DMS79 (cell line): ENCODE measurements around the gene ZBTB7C.
"Not testable (repeated sequence)": the region's sequence is repeated elsewhere in the genome, so short reads cannot be mapped to it uniquely, and the experiment has no call there.

Experiments used
- DNase-seq: peaks from one replicate; lab custom pipeline; 2025; lab: John Stamatoyannopoulos, UW

Gene ZBTB7C

DNA sequence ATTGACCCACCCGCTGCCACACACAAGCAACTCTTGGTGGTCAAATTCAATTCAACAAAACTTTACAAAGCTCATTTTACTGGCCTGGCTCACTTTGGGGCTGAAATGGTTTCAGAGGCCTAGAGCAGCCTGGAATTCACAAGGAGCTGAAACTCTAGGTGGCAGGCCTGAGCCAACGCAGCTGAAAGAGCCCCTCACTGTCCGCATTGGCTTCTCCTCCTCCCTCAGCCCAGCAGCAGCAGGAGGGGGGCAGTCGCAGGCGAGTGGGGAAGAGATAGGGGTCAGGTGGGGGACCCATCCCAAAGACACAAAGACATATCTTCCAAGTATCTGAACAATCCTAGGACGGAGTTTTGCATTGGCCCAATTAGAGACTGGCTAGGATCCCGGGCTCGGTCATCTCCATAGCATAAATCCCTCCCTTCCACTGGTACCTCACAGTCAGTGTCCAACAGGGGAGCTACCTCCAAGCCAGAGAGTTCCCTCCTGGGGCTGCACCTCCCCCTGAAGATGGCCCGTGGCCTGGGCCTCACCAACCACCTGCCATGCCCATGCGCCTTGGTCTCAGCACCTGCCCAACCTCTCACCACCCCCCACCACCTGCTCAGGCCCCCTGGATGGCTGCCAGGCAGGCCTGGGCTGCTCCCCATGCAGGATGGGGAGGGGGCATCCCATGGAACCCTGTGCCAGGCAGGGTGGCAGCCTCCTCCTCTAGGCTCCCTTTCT is 113.4 kb downstream of the ZBTB7C start:
- no peak for DNase-seq

DNA sequence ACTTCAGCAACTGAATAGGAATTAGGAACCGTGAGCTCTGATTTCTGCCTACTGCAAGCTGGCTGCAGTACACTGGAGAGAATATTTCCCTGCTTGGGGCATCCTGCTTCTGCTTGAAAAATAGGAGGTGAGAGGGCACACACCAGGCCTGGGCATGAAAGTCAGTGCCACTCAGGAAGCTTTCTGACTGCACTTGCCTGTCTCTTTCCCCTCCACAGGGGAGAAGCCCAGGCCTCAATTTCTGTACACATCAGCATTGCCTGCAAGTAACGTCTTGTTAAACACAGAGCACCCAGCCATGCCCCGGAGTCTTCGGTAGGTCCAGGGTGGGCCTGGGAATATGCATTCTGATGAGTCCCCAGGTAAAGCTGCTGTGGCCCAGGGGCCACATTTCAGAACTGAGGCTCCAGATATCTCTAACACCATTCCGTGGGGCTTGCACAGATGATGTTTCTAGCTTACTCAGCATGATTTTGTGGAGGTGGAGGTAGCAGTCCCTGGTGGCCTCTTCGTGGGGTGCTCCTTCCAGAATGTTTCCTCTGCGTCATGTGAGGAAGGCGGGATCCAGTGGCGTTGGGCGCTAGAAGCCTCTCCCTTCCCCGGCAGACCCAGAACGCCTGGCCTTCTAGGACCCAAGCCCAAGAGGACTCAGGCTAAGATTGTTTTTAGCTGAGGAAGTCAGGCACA is 114.1 kb downstream of the ZBTB7C start:
- DNase-seq = no peak

DNA sequence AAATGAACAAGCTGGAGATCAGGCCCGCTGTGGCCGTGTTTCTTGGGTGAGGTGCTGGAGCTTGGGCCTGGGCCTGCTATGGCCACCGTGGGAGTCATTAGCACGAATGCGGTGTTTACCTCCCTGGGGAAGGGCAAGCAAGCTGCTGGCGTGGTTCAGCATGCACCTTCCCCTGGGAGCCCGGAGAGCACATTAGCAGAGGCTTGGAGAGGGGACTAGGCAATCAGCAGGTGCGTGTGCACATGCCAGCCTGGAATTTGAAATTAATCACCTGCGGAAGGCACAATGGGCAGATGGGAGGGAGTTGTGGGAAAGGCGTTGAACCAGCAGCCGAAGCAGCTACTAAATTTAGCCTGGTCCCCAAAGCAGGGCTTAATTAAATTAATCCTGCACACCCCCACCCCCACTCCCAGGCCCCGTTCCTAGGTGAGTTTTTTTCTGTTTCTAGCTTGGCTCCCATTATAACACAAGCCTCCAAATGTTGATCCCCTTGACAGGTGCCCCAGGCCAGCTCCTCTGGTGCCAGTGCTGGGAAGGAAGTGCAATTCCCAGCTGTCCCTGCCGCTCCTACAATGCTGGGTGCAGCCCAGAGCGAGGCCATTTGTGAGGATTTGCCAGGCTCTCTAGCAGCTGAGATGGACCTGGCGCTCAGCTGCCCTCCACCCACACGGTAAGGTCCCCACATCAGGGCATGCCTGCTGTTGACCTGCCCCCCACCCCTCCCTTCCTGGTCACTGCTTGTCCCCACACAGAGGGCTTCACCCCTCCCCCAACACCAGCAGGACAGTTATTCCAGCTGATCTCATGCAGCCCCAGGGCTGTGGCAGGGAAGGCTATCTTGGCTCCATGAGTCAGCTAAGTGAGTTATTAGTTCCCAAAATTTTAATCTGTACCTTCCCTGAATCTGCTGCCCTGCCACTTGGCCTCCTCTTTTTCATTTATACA is 115.0 kb downstream of the ZBTB7C start:
- DNase-seq = peak; percentile 90

DNA sequence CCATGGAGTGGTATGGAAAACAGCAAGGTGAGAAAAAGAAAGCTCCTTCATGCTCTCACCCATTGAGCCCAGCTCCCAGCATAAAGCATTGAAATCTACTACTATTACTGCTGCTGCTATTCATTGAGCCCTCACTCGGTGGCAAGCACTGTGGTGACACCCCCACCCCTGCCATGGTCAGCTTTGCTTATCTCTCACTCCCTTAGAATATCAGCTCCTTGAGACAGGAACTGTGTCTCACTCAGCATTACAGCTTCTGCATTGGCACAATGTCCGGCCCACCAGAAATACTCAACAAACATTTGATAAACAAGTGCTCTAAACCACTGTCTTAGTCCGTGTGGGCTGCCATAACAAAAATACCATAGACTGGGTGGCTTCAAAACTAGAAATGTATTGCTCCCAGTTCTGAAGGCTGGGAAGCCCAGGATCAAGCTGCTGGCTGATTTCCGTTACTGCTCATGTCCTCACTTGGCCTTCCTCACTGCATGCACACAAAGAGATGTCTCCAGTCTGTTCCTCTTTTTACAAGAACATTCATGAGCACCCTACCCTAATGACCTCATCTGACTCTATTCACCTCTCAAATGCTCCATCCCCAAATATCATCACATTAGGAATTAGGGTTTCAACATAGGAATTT is 116.3 kb downstream of the ZBTB7C start:
- no peak for DNase-seq

DNA sequence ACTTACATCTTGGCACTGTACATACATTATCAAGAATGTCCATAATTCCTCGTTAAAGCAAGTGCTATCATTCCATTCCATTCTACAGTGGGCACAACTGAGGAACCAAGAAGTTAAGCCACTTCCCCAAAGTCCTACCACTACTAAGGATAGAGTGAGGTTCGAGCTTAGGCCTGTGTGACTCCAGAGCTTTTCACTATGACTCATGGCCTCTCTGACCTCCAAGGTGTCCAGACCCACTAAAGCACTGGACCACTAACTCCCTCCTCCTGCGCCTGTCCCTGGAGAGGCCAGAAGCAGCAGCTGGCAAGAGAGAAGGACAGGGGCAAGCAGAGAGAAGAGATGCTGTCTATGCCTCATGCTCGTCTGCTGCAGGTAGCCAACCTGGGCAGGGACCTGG is 117.0 kb downstream of the ZBTB7C start:
- DNase-seq = no peak

DNA sequence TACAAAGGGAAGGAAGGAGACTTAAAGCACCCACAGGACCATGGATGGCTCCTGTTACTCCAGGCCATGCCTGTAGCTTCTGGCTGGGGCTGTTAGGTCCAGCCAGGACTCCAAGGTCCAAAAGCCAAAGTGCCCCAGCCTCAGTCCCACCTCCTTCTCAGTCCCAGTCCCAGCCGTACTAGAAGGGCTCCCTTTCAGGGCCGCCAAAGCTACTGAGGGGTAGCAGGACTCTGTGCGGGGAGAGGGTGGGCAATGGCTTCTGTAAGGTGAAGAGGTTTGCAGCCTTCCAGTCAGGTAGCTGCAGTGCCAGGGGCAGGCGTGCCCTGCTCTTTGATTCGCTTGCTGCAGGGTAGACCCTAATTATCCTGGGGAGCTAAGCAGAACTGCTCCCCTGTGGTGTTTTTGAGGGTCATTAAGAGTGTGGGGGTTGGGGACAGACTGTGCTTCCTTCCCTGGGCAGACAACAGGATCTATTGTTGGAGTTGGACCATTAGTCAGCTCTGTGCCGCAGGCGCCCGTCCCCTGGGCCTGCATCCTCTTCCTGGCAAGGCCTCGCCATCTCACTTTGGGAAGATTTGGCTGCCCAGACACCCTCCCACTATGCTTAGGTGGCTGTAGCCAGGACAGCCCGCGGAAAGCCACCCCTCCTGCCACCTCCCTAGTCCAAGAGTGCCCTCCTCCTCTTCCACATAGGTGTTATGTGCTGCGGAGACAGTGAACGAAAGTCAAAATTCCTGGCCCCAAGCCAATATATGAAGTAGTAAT is 118.8 kb downstream of the ZBTB7C start:
- peak; percentile 89 for DNase-seq

DNA sequence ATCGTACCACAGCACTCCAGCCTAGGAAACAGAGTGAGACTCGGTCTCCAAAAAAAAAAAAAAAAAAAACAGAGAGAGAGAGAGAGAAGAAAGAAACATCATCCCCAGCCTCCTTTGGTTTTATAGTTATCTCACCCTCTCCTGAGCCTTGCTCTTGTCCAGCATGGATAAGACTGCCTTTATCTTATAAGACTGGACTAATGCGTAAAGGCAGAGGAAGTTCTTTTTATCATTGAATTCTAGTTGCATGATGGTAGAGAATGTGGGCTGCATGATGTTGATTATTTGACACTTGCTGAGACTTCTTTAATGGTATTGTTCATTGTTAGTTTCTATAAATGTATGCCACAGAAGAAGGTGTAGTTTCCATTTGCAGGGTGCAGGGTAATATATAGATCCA is 124.4 kb downstream of the ZBTB7C start:
- DNase-seq = no peak

DNA sequence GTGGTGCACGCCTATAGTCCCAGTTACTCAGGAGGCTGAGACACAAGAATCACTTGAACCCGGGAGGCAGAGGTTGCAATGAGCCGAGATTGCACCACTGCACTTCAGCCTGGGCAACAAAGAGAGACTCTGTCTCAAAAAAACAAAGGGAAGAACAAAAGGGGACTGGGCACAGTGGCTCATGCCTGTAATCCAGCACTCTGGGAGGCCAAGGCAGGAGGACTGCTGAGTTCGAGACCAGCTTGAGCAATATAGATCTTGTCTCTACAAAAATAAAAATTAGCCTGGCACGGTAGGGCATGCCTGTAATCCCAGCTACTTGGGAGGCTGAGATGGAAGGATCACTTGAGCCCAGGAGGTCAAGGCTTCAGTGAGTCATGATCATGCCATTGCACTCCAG is 125.2 kb downstream of the ZBTB7C start:
- not testable (repeated sequence) for DNase-seq

DNA sequence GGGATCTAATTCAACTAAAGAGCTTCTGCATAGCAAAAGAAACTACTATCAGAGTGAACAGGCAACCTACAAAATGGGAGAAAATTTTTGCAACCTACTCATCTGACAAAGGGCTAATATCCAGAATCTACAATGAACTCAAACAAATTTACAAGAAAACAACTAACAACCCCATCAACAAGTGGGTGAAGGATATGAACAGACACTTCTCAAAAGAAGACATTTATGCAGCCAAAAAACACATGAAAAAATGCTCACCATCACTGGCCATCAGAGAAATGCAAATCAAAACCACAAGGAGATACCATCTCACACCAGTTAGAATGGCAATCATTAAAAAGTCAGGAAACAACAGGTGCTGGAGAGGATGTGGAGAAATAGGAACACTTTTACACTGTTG is 127.7 kb downstream of the ZBTB7C start:
- not testable (repeated sequence) for DNase-seq

DNA sequence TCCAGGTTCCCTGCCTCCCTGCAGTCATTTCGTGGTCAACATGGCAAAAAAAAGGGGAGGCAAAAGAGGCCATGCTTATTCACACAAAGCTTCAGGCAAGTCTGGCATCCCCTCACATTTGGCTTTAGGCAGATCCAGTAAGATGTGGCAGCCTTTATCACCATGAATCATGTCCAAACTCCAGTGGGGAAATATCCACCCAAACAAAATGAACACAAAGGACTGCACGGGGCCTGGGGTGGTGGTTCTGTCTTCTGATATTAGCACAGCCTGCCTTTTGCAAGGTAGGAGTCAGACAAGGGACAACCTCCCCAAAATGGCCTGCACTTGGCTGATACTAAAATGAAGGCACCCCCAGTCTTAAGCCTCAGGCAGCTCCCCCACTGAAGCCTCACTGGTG is 129.9 kb downstream of the ZBTB7C start:
- DNase-seq = no peak

DNA sequence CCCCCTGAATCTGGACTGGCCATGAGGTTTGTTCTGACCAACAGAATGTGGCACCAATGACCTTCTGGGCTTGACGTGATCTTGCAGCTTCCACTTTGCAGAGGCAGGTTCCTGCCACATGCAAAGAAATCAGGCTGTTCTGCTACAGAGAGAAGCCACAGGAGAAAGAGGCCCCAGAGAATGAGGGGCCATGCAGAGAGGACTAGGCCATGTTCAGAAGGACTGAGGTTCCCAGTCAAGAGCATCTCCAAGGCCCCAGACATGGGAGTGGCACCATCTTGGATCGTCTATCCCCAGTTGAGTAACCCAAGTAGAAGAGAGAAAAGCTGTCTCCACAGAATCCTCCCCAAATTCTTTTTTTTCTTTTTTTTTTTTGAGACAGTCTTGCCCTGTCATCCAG is 131.1 kb downstream of the ZBTB7C start:
- DNase-seq = no peak

DNA sequence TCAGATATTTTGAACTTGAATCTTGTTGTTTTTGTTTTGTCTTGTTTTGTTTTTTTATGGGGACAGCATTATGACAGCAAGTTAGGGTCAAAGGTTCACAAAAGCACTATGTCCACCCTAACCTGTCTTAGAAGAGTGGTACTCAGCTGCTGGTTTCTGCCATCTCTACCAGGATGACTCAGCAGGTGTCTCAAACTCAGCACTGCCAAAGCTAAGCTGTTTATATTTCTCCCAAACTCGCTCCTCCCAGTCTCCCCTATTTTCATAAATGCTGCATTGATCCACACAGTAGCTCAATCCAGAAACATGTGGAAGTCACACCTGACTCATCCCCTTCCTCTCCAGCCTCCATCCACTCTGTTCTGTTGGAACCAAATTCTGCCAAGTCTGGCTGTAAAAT is 134.9 kb downstream of the ZBTB7C start:
- no peak for DNase-seq

DNA sequence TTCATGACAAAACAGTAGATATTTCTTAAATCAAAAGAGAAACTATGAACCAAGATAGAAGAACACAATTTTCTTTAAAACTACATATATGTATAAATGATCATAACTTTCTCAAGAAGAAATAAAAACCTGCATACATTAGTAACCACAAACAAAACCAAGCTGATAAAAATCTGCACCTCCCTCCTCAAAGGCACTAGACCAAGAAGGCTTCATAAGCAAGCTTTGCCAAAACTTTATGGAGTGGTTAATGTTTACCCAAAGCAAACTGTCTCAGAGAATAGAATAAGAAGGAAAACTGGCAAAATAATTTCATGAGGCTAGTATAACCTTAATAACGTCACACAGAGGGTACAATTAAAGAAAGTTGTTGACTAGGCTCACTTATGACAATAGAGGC is 138.3 kb downstream of the ZBTB7C start:
- peak; percentile 70 for DNase-seq

DNA sequence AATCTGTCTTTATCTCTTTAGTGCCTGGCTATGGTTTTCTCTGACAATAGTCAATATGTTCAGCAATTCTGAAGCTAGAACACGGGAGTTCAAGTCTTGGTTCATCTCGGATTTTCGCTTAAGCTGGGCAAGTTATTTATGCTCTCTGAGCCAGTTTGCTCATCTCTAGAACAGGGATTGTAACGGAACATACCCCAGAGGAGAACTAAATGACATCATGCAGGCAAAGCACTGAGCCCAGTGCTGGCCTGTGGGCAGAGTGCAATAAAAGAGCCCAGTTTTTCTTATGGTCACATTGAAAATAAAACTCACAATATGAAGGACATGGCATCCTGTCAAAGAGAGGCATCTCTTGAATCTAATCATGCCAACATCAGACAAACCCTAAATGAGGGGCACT is 143.9 kb downstream of the ZBTB7C start:
- DNase-seq = no peak

DNA sequence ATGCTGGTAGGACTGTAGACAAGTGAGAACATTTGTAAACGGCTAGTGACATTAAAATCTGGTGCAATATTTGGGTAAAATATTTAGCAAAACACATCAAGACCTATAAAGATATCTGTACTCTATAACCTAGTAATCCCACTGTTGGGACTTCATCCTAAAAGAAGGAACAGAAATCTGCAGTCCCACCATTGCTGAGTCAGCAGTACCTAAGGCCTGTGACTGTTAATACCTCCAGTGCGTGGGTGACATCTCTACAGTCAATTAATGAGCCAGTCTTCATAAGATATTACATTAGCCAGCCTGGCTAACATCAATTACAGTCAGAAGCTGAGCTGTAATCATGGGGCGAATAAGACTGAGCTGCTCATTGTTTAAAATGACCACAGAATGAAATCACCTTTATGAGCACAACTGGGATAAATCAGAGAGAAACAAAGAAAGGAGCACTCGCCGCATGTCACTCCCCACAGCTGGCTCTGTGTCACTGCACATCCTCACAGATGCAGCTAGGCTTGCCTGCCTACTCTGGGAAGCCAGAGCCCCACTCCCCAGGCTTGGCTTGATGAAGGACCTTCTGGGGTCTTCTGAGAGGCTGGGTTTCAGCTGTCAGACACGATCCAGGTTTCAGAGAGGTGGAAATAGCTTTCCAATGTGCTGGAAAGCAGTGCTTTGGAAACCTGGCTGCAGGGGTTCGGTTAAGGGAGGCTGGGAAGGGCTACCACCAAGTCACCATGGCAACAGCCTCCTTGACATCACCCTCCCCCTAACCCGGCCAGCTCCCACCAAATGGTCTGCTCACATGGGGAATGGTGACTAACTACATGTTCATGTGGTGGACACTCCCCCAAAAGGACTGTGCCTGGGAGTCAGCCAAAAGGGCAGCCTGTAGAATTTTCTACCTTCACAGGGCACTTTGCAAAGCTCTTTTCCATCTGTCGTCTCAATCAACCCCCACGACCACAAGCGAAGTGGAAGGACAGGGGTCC is 145.0 kb downstream of the ZBTB7C start:
- DNase-seq = peak; percentile 65

DNA sequence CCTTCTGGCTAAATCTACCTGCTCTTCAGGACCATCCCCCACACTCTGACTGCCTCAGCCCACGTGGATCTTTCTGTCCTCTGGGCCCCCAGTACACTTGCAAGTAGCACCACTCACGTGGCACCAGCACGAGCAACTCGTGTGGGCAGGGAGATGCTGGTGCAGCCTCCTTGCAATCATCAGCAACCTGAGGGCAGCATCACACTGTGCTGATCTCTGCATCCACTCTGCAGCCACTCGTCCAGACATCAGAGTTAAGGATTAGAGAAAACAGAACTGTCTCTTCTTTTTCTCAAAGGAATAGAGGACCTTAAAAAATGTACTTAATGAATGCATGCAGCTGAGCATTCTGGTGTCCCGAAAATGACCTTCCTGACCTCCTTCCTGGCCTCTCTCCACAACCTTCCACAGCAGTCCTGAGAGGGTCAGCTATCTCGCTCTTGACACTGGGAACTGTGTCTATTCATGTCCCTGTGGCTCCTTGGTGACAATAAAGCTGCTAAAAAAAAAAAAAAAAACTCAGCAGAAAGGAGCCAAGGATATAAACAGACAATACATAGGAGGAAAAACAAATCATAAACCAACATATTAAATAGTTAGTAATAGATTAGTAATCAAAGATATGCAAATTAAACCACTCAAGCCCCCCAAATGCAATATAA is 145.9 kb downstream of the ZBTB7C start:
- no peak for DNase-seq

DNA sequence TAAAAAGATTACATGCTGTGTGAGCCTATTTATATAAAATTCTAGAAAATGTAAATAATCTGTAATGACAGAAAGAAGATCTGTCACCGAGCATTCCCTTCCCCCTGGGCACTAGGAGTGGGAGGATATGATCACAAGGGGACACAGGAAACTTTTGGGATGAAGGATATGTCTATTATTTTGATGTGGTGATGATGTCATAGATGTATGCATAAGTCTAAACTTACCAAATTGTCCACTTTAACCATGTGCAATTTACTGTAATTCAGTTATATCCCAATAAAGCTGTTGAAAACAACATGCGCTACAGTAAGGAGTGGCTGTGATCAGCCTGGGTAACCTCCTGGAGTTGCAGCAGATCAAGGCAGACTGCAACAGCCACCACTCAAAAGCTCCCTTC is 148.9 kb downstream of the ZBTB7C start:
- DNase-seq = no peak

DNA sequence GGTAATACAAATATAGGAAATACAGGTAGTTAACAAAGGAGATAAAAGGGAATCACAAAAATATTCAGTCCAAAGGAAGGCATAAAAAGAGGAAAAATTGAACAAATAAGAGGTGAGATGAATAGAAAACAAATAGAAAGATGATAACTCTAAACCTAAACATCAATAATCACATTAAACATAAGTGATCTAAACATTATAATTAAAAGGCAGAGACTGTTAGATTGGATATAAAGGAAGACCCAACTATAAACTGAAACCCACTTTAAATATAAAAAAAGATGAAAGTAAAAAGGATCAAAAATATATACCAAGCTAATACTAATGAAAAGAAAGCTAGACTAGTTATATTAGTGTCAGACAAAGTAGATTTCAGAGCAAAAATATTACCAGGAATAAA is 152.3 kb downstream of the ZBTB7C start:
- no peak for DNase-seq

DNA sequence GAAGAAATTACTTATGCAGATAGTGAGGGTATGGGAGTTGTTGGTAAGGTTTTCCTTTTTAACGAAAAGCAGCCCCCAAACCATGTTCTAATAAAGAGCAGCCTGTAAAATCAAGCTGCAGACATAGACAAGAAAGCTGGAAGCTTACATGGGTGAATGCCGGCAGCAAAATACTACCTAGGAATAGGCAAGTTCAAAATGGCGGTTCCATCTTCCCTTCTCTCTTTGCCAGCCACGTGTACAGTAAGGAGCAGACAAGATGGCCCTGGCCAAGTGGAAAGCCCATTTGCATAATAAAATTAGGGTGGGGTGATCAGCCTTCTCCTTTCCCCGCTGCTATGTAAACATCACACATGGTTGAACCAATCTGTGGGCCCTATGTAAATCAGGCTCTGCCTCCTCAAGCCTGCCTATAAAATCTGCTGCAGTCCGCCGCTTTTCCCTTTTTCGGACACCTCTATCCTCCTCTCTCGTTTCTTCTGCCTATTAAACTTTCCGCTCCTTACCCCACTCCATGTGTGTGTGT is 155.0 kb downstream of the ZBTB7C start:
- no peak for DNase-seq
